ENCODE measurements around the gene ALG1. TPM values are rescaled to one million over a fixed set of nuclear protein-coding genes. Genes with fewer than 3 reads are reported as not detected.

The ALG1 gene
- total RNA-seq, 1 experiment from 2014 or later: 31.4 TPM

- H3K27ac Mint-ChIP-seq: no peak overlapping the region
- CTCF ChIA-PET: interaction anchor here (0.5 to 1.6 kb wide), 3 partner anchors 25 to 73 kb away, joined by 4 to 6 read pairs (median 5); partner anchors contain the start of gene SEC14L5
- ATAC-seq: no peak
- POLR2A ChIA-PET: interaction anchor here (0.6 kb wide), 1 partner anchor 54 kb away, joined by 6 read pairs; no protein-coding TSS in a partner anchor
- peak overlapping the region; percentile 51 for H3K4me3 Mint-ChIP-seq
- no peaks in the 10 kb centered on the region for H3K9me3 Mint-ChIP-seq
- peaks cover 20% of the 10 kb centered on the region for H3K4me1 Mint-ChIP-seq
- TF ChIP-seq E2F4 (CRISPR knock-in tag; IDR thresholded peaks at IDR 0.05; ENCODE audit: borderline replicate concordance, low read depth) (no peak), ZBTB21 (CRISPR knock-in tag; IDR thresholded peaks at IDR 0.05; ENCODE audit: borderline replicate concordance) (no peak), ZNF416 (CRISPR knock-in tag; IDR thresholded peaks at IDR 0.05) (no peak), CBFB (CRISPR knock-in tag; IDR thresholded peaks at IDR 0.05; ENCODE audit: low read depth) (no peak), SMAD4 (CRISPR knock-in tag; IDR thresholded peaks at IDR 0.05) (no peak)
- DNase-seq (ENCODE audit: low spot score): no peak
- H3K27me3 Mint-ChIP-seq (ENCODE audit: low read depth): no peaks in the 10 kb centered on the region
- H3K36me3 Mint-ChIP-seq: no peaks in the 10 kb centered on the region
Measured at GRCh38 chr16:5031601-5032000, 40.0 kb upstream of the ALG1 start.

GRCh38 chr16:5032748-5033167 is 38.9 kb upstream of the ALG1 start:
- ATAC-seq: no peak
- peak overlapping the region; percentile 72 for H3K4me3 Mint-ChIP-seq
- ChIA-PET CTCF (interaction anchor here (0.6 to 1.3 kb wide), 2 partner anchors 24 to 75 kb away, joined by 6 to 9 read pairs; no protein-coding TSS in a partner anchor), POLR2A (no interaction called here)
- no peaks in the 10 kb centered on the region for H3K9me3 Mint-ChIP-seq
- H3K4me1 Mint-ChIP-seq: peaks cover 25% of the 10 kb centered on the region
- no peak overlapping the region for H3K27ac Mint-ChIP-seq
- TF ChIP-seq ZSCAN18 (CRISPR knock-in tag; IDR thresholded peaks at IDR 0.05) (no peak), ZNF416 (CRISPR knock-in tag; IDR thresholded peaks at IDR 0.05) (no peak), EMX1 (CRISPR knock-in tag; IDR thresholded peaks at IDR 0.05) (no peak), ZBTB21 (CRISPR knock-in tag; IDR thresholded peaks at IDR 0.05; ENCODE audit: borderline replicate concordance) (no peak), ZNF138 (CRISPR knock-in tag; conservative IDR thresholded peaks at IDR 0.05) (no peak), NR1H2 (CRISPR knock-in tag; IDR thresholded peaks at IDR 0.05) (no peak), CREM (CRISPR knock-in tag; IDR thresholded peaks at IDR 0.05) (no peak), NFATC4 (CRISPR knock-in tag; IDR thresholded peaks at IDR 0.05) (no peak), NFE2L1 (CRISPR knock-in tag; IDR thresholded peaks at IDR 0.05) (no peak), CTCF (IDR thresholded peaks at IDR 0.05) (no peak), SOX15 (CRISPR knock-in tag; IDR thresholded peaks at IDR 0.05) (no peak), MXD4 (CRISPR knock-in tag; IDR thresholded peaks at IDR 0.05; ENCODE audit: borderline replicate concordance) (no peak), ATF3 (CRISPR knock-in tag; conservative IDR thresholded peaks at IDR 0.05) (no peak), FOXK1 (CRISPR knock-in tag; IDR thresholded peaks at IDR 0.05) (no peak)
- H3K27me3 Mint-ChIP-seq (ENCODE audit: low read depth): no peaks in the 10 kb centered on the region
- no peaks in the 10 kb centered on the region for H3K36me3 Mint-ChIP-seq
- no peak for DNase-seq (ENCODE audit: low spot score)
